H1 (cell line): ENCODE data around the gene CTDP1. TPM values are rescaled to one million over a fixed set of nuclear protein-coding genes. Genes with fewer than 3 reads are reported as not detected.

Experiments
- CTCF ChIA-PET: fragments of 300-600 bp; sonication (Branson Sonifier 250); formaldehyde crosslinking; loops from one replicate; lab custom pipeline; 2021; ENCODE audit not compliant: partially characterized antibody; lab: Charles Lee
- POLR2A ChIA-PET: fragments of 300-600 bp; sonication (Branson Sonifier 250); formaldehyde crosslinking; loops from one replicate; lab custom pipeline; 2021; ENCODE audit warnings: inconsistent platforms; ENCODE audit not compliant: partially characterized antibody; lab: Charles Lee
- DNase-seq, 2 experiments: peaks; one replicate each; pipeline versions ENCODE4 v3.0.0 to v3.0.0-alpha.2; 2010 to 2022; ENCODE audit warnings: low spot score in 2 of 2, low read depth in 1 of 2, mixed read lengths in 1 of 2
- FAIRE-seq: peaks from 2 replicates; lab custom pipeline; 2011; peaks lifted over from hg19 to GRCh38; lab: Jason Lieb, UNC
- H2AFZ ChIP-seq: 2 replicates; pipeline ENCODE4 v1.8.1; 2012; ENCODE audit warnings: low read length, inconsistent platforms
- H2AK5ac ChIP-seq: 2 replicates; pipeline ENCODE4 v1.6.1; 2013; ENCODE audit warnings: low read depth, low read length
- H2BK120ac ChIP-seq: replicated peaks from 2 replicates; pipeline ENCODE3; 2013; ENCODE audit warnings: low read depth, low read length, inconsistent platforms
- H2BK12ac ChIP-seq: 2 replicates; pipeline ENCODE4 v1.6.1; 2013; ENCODE audit warnings: low read depth, low read length
- H2BK15ac ChIP-seq: 2 replicates; pipeline ENCODE4 v1.6.1; 2013; ENCODE audit warnings: low read length
- H2BK20ac ChIP-seq: 2 replicates; pipeline ENCODE4 v1.6.1; 2013; ENCODE audit warnings: low read length
- H2BK5ac ChIP-seq: 2 replicates; pipeline ENCODE4 v1.6.1; 2013; ENCODE audit warnings: low read depth, low read length
- H3K14ac ChIP-seq: 2 replicates; pipeline ENCODE4 v1.6.1; 2013; ENCODE audit warnings: inconsistent platforms; ENCODE audit not compliant: insufficient read length
- H3K18ac ChIP-seq: 2 replicates; pipeline ENCODE4 v1.6.1; 2013; ENCODE audit warnings: low read length; ENCODE audit errors: extremely low read depth
- H3K23ac ChIP-seq: 2 replicates; pipeline ENCODE4 v1.6.1; 2013; ENCODE audit warnings: inconsistent platforms; ENCODE audit not compliant: insufficient read length
- H3K23me2 ChIP-seq: 2 replicates; pipeline ENCODE4 v1.6.1; 2013; ENCODE audit warnings: low read depth, low read length
- H3K27ac ChIP-seq: 2 replicates; pipeline ENCODE4 v1.6.1; 2011; ENCODE audit warnings: low read depth, low read length, inconsistent platforms
- H3K27me3 ChIP-seq, 4 experiments: replicated peaks in 1 of 4; 1 replicate in 1 of 4; 2 replicates in 3 of 4; pipeline versions ENCODE4 v1.6.1 to v1.8.1; 2011 to 2013; ENCODE audit warnings: low read length in 3 of 4, mild to moderate bottlenecking in 3 of 4, inconsistent platforms in 2 of 4, mixed read lengths in 2 of 4, moderate library complexity in 1 of 4; ENCODE audit not compliant: control insufficient read depth in 3 of 4, insufficient read depth in 3 of 4; ENCODE audit errors: extremely low read depth in 1 of 4
- H3K36me3 ChIP-seq, 4 experiments: 2 replicates each; pipeline versions ENCODE4 v1.6.1 to v1.8.1; 2011 to 2013; ENCODE audit warnings: mild to moderate bottlenecking in 4 of 4, low read length in 3 of 4, moderate library complexity in 2 of 4, control low read depth in 1 of 4, inconsistent platforms in 1 of 4; ENCODE audit not compliant: insufficient read depth in 4 of 4, control insufficient read depth in 2 of 4
- H3K4ac ChIP-seq: replicated peaks from 2 replicates; pipeline ENCODE3; 2013; ENCODE audit warnings: low read length, low read depth, mixed read lengths, inconsistent platforms; ENCODE audit not compliant: insufficient read length
- H3K4me1 ChIP-seq, 4 experiments: replicated peaks in 1 of 4; 1 replicate in 1 of 4; 2 replicates in 3 of 4; pipeline versions ENCODE4 v1.6.1 to v1.8.1; 2011 to 2013; ENCODE audit warnings: low read length in 3 of 4, inconsistent platforms in 2 of 4, mixed read lengths in 1 of 4; ENCODE audit not compliant: insufficient read depth in 4 of 4, control insufficient read depth in 3 of 4
- H3K4me2 ChIP-seq, 2 experiments: 2 replicates each; pipeline versions ENCODE4 v1.6.1 to v1.8.1; 2011 to 2013; ENCODE audit warnings: low read depth in 2 of 2, low read length in 2 of 2, control low read depth in 1 of 2, inconsistent platforms in 1 of 2, mild to moderate bottlenecking in 1 of 2; ENCODE audit not compliant: insufficient read depth in 1 of 2
- H3K4me3 ChIP-seq, 4 experiments: fragments of 200-600, 300-600 bp in 1 of 4; sonication (generic), shearing (Covaris generic), sonication (Bioruptor Twin) in 1 of 4; 2 replicates each; pipeline versions ENCODE4 v1.5.1 to v1.8.1; 2011 to 2016; ENCODE audit warnings: low read length in 4 of 4, low read depth in 3 of 4, control low read depth in 2 of 4, inconsistent platforms in 2 of 4, mild to moderate bottlenecking in 2 of 4, mixed read lengths in 1 of 4, moderate library complexity in 1 of 4; ENCODE audit not compliant: insufficient read depth in 2 of 4; ENCODE audit errors: extremely low read depth in 1 of 4
- H3K56ac ChIP-seq: replicated peaks from 2 replicates; pipeline ENCODE3; 2013; ENCODE audit warnings: low read depth, mild to moderate bottlenecking, mixed read lengths, low read length, inconsistent platforms; ENCODE audit not compliant: insufficient read length
- H3K79me1 ChIP-seq: 2 replicates; pipeline ENCODE4 v1.6.1; 2013; ENCODE audit warnings: low read depth, low read length, control low read depth
- H3K79me2 ChIP-seq, 2 experiments: 2 replicates each; pipeline versions ENCODE4 v1.6.1 to v1.8.1; 2012 to 2013; ENCODE audit warnings: low read length in 2 of 2, mild to moderate bottlenecking in 2 of 2, inconsistent platforms in 1 of 2; ENCODE audit not compliant: insufficient read depth in 2 of 2, control insufficient read depth in 1 of 2
- H3K9ac ChIP-seq, 4 experiments: replicated peaks in 1 of 4; 1 replicate in 1 of 4; 2 replicates in 3 of 4; pipeline versions ENCODE4 v1.6.1 to v1.8.1; 2011 to 2013; ENCODE audit warnings: low read depth in 3 of 4, low read length in 3 of 4, control low read depth in 2 of 4, mild to moderate bottlenecking in 2 of 4, moderate library complexity in 2 of 4, inconsistent platforms in 1 of 4; ENCODE audit errors: extremely low read depth in 1 of 4
- H3K9me3 ChIP-seq, 2 experiments: 2 replicates each; pipeline versions ENCODE4 v1.6.1 to v1.8.1; 2012 to 2013; ENCODE audit warnings: mild to moderate bottlenecking in 2 of 2, moderate library complexity in 2 of 2, control low read depth in 1 of 2, inconsistent platforms in 1 of 2, low read depth in 1 of 2, low read length in 1 of 2, mixed read lengths in 1 of 2; ENCODE audit not compliant: insufficient read depth in 2 of 2
- H4K20me1 ChIP-seq, 2 experiments: replicated peaks in 1 of 2; 2 replicates each; pipeline versions ENCODE3 to v1.8.1; 2011 to 2013; ENCODE audit warnings: inconsistent platforms in 2 of 2, low read length in 2 of 2, mild to moderate bottlenecking in 1 of 2; ENCODE audit not compliant: insufficient read depth in 2 of 2, control insufficient read depth in 1 of 2
- H4K5ac ChIP-seq: 2 replicates; pipeline ENCODE4 v1.6.1; 2013; ENCODE audit warnings: low read length, low read depth, mixed read lengths, inconsistent platforms; ENCODE audit not compliant: insufficient read length
- H4K8ac ChIP-seq: 2 replicates; pipeline ENCODE4 v1.8.0; 2013; ENCODE audit warnings: mild to moderate bottlenecking, moderate library complexity, low read length, inconsistent platforms; ENCODE audit not compliant: insufficient read depth; ENCODE audit errors: extremely low read depth
- H4K91ac ChIP-seq: replicated peaks from 2 replicates; pipeline ENCODE3; 2013; ENCODE audit warnings: low read length, mixed read lengths, inconsistent platforms; ENCODE audit not compliant: insufficient read length
- ATF2 ChIP-seq: IDR thresholded peaks from 2 replicates; pipeline ENCODE4 v1.6.1; 2012; ENCODE audit warnings: low read length, inconsistent platforms
- CHD1 ChIP-seq: IDR thresholded peaks from 2 replicates; pipeline ENCODE4 v1.6.1; 2012; ENCODE audit warnings: low read depth, low read length, improper control_type of control experiment
- CHD2 ChIP-seq: IDR thresholded peaks from 2 replicates; pipeline ENCODE4 v1.6.1; 2012; ENCODE audit warnings: low read length, improper control_type of control experiment
- JUN ChIP-seq: IDR thresholded peaks from 2 replicates; pipeline ENCODE4 v1.6.1; 2011; ENCODE audit warnings: low read depth, mild to moderate bottlenecking, improper control_type of control experiment, low read length
- KDM5A ChIP-seq: fragments of 200-600 bp; IDR thresholded peaks from 2 replicates; pipeline ENCODE4 v1.7.1; 2012; ENCODE audit warnings: mild to moderate bottlenecking, low read length, inconsistent platforms, mixed read lengths
- MAFK ChIP-seq: IDR thresholded peaks from 2 replicates; pipeline ENCODE4 v1.6.1; 2012; ENCODE audit warnings: low read depth, mild to moderate bottlenecking, improper control_type of control experiment, low read length
- POLR2A ChIP-seq, 2 experiments: IDR thresholded peaks; 1 replicate in 1 of 2; 2 replicates in 1 of 2; pipeline ENCODE4 v1.6.1; 2011; ENCODE audit warnings: low read depth in 2 of 2, low read length in 2 of 2, mild to moderate bottlenecking in 2 of 2; ENCODE audit errors: control extremely low read depth in 1 of 2
- POU5F1 ChIP-seq: IDR thresholded peaks from 2 replicates; pipeline ENCODE4 v1.6.1; 2011; ENCODE audit warnings: low read depth, mild to moderate bottlenecking, low read length, moderate library complexity
- RBBP5 ChIP-seq: IDR thresholded peaks from 2 replicates; pipeline ENCODE4 v1.7.1; 2012; ENCODE audit warnings: low read depth, mild to moderate bottlenecking, inconsistent platforms, low read length, moderate library complexity, borderline replicate concordance
- SIRT6 ChIP-seq: IDR thresholded peaks from one replicate; pipeline ENCODE4 v1.7.1; 2012; ENCODE audit warnings: low read length, inconsistent platforms
- ZNF274 ChIP-seq: IDR thresholded peaks from 2 replicates; pipeline ENCODE4 v1.7.0; 2012; ENCODE audit warnings: low read length, borderline replicate concordance; ENCODE audit errors: extremely low read depth
- whole genome bisulfite sequencing, 2 experiments: shearing (Covaris generic) in 1 of 2; methylation state at CpG; one replicate each; pipeline versions ENCODE4 v1.1.6 to v1.1.7; 2013 to 2015; ENCODE audit warnings: low lambda C conversion rate in 2 of 2, mixed read lengths in 2 of 2, inconsistent platforms in 1 of 2, low coverage in 1 of 2, missing lambda C conversion rate in 1 of 2; ENCODE audit not compliant: insufficient replicate concordance in 2 of 2, insufficient coverage in 1 of 2, insufficient read length in 1 of 2; ENCODE audit errors: extremely low coverage in 1 of 2, missing lambda C conversion rate in 1 of 2; 5-methylcytosine and 5-hydroxymethylcytosine counted together
- polyA plus RNA-seq, 7 experiments: library from polyadenylated mRNA; depleted of rRNA in 3 of 7; stranded (reverse) in 5 of 7; unstranded in 2 of 7; fragments of >200 nt in 5 of 7; fragments of 200-250 nt in 2 of 7; gene quantifications; 1 replicate in 5 of 7; 2 replicates in 1 of 7; 4 replicates in 1 of 7; pipeline versions ENCODE4 v1.2.1 to v1.2.3, GENCODE V29; 2011 to 2013; ENCODE audit warnings: missing spikeins in 2 of 7, mixed read lengths in 2 of 7
- total RNA-seq: library from RNA; stranded (reverse); fragmentation: NEBNext Ultra II Directional; extraction: Animal tissue kit (Norgen Biotek cat#: 25700); gene quantifications from 2 replicates; pipeline ENCODE4 v1.2.1, GENCODE V29; 2021

Gene CTDP1
- total and polyA plus RNA-seq, 2 of the 8 experiments (the other 6 are each of a cell fraction or from before 2014, with no cell fraction given), result 16.6 to 37.0 TPM

GRCh38 chr18:79687806-79688205 is 8.2 kb downstream of the CTDP1 start:
- ChIA-PET CTCF (interaction anchor here (1.3 kb wide), 1 partner anchor 21 kb away, joined by 3 read pairs; no protein-coding TSS in a partner anchor), POLR2A (no interaction called here)
- no peak overlapping the region for H3K4me3 ChIP-seq
- no peak overlapping the region for H4K8ac ChIP-seq
- H3K79me2 ChIP-seq, result peaks cover 21 to 83% of the 10 kb centered on the region in 2 experiments
- no peak overlapping the region for H3K18ac ChIP-seq
- no peak overlapping the region for H3K23ac ChIP-seq
- H4K5ac ChIP-seq, result no peak overlapping the region
- H4K20me1 ChIP-seq, result peaks cover 11 to 24% of the 10 kb centered on the region in 2 experiments
- 88% methylated on average over 12 of the region's 12 CpGs; no CpG with 5 or more reads in 1 of the 2 experiments for WGBS, 2 experiments
- no peaks in the 10 kb centered on the region for H3K9me3 ChIP-seq
- no peak overlapping the region for H2BK5ac ChIP-seq
- no peaks in the 10 kb centered on the region for H3K23me2 ChIP-seq
- FAIRE-seq (no peak), DNase-seq (no peak)
- H3K4ac ChIP-seq, result no peak overlapping the region
- no peak overlapping the region for H2BK20ac ChIP-seq
- no peak overlapping the region for H3K9ac ChIP-seq
- no peak overlapping the region for H3K4me2 ChIP-seq
- H3K79me1 ChIP-seq, result peaks cover 31% of the 10 kb centered on the region
- no peak overlapping the region for H3K14ac ChIP-seq
- no peak overlapping the region for H2BK120ac ChIP-seq
- no peak overlapping the region for H2BK12ac ChIP-seq
- H3K36me3 ChIP-seq, result no peaks in the 10 kb centered on the region; a peak in 2 of 8 replicates
- no peak overlapping the region for H2AFZ ChIP-seq
- no peak overlapping the region for H3K56ac ChIP-seq
- H2BK15ac ChIP-seq, result no peak overlapping the region
- H4K91ac ChIP-seq, result no peak overlapping the region
- no peak overlapping the region for H2AK5ac ChIP-seq
- H3K27me3 ChIP-seq, result no peaks in the 10 kb centered on the region
- TF ChIP-seq RBBP5 (no peak), KDM5A (no peak), POU5F1 (no peak), ATF2 (no peak), ZNF274 (no peak), MAFK (no peak), CHD2 (no peak), POLR2A (IDR thresholded peaks at IDR 0.05; ENCODE audit: control extremely low read depth in 1 of 2, low read depth in 2 of 2, low read length in 2 of 2) (no peak), CHD1 (no peak), JUN (no peak), SIRT6 (no peak)
- TF ChIP-seq, all 59 proteins: peak for 0
- no peaks in the 10 kb centered on the region; a peak in 1 of 7 replicates for H3K4me1 ChIP-seq
- no peak overlapping the region for H3K27ac ChIP-seq
